ENCODE measurements around the gene ULK3. TPM values are rescaled to one million over a fixed set of nuclear protein-coding genes. Genes with fewer than 3 reads are reported as not detected.

ULK3 gene
- total RNA-seq, 1 experiment from 2014 or later: 38.9 TPM

DNA sequence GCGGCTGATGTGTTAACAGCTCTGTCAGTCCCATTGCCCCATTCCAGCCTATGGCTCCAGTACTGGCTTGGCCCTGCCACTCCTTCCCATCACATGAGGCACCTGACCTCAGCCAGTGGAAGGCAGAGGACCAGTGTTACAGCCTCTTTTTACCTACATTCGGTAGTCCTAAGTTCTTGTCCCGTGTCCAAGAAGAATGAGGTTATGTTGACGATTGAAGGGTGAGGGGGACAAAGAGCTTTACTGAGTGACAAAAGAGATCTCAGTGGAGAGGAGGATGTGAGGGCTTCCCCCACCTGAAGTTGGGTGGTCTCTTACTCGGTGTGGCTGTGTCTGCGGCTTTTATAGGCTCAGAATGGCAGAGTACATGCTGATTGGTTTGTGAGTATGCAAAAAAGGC, 39.6 kb upstream of the ULK3 start:
- ATAC-seq: no peak
- ChIA-PET CTCF (interaction anchor here (4.2 kb wide), 1 partner anchor 19 kb away, joined by 27 read pairs; no protein-coding TSS in a partner anchor), POLR2A (no interaction called here)
- no peak for TF ChIP-seq ATF1 (CRISPR knock-in tag; IDR thresholded peaks at IDR 0.05)
- TF ChIP-seq, protein P1, sequence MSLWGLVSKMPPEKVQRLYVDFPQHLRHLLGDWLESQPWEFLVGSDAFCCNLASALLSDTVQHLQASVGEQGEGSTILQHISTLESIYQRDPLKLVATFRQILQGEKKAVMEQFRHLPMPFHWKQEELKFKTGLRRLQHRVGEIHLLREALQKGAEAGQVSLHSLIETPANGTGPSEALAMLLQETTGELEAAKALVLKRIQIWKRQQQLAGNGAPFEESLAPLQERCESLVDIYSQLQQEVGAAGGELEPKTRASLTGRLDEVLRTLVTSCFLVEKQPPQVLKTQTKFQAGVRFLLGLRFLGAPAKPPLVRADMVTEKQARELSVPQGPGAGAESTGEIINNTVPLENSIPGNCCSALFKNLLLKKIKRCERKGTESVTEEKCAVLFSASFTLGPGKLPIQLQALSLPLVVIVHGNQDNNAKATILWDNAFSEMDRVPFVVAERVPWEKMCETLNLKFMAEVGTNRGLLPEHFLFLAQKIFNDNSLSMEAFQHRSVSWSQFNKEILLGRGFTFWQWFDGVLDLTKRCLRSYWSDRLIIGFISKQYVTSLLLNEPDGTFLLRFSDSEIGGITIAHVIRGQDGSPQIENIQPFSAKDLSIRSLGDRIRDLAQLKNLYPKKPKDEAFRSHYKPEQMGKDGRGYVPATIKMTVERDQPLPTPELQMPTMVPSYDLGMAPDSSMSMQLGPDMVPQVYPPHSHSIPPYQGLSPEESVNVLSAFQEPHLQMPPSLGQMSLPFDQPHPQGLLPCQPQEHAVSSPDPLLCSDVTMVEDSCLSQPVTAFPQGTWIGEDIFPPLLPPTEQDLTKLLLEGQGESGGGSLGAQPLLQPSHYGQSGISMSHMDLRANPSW (CRISPR knock-in tag; conservative IDR thresholded peaks at IDR 0.05; ENCODE audit: low read depth): no peak
- no peak for TF ChIP-seq NFYB (CRISPR knock-in tag; conservative IDR thresholded peaks at IDR 0.05; ENCODE audit: low read depth)
- TF ChIP-seq ZNF396 (CRISPR knock-in tag; IDR thresholded peaks at IDR 0.05; ENCODE audit: borderline replicate concordance): no peak
- no peak for TF ChIP-seq GABPB1 (CRISPR knock-in tag; IDR thresholded peaks at IDR 0.05)
- TF ChIP-seq, protein P2, sequence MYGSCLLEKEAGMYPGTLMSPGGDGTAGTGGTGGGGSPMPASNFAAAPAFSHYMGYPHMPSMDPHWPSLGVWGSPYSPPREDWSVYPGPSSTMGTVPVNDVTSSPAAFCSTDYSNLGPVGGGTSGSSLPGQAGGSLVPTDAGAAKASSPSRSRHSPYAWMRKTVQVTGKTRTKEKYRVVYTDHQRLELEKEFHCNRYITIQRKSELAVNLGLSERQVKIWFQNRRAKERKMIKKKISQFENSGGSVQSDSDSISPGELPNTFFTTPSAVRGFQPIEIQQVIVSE (CRISPR knock-in tag; IDR thresholded peaks at IDR 0.05; ENCODE audit: borderline replicate concordance): no peak
- TF ChIP-seq CREB1 (CRISPR knock-in tag; IDR thresholded peaks at IDR 0.05): no peak
- TF ChIP-seq ZBTB21 (CRISPR knock-in tag; IDR thresholded peaks at IDR 0.05; ENCODE audit: borderline replicate concordance): no peak
- no peak for TF ChIP-seq ESRRA (CRISPR knock-in tag; IDR thresholded peaks at IDR 0.05; ENCODE audit: borderline replicate concordance)
- TF ChIP-seq ZNF138 (CRISPR knock-in tag; conservative IDR thresholded peaks at IDR 0.05): no peak
- peaks cover 5% of the 10 kb centered on the region; the same call in 1 of the 2 replicates for H3K36me3 Mint-ChIP-seq
- H3K4me3 Mint-ChIP-seq: no peak overlapping the region
- peaks cover 6% of the 10 kb centered on the region for H3K9me3 Mint-ChIP-seq
- 0 out of 2 replicates have a peak, but pooled peaks cover 3% of the 10 kb centered on the region for H3K4me1 Mint-ChIP-seq
- peaks cover 8% of the 10 kb centered on the region for H3K27me3 Mint-ChIP-seq (ENCODE audit: low read depth)
- no peak overlapping the region for H3K27ac Mint-ChIP-seq
- no peak for DNase-seq (ENCODE audit: low spot score)

DNA sequence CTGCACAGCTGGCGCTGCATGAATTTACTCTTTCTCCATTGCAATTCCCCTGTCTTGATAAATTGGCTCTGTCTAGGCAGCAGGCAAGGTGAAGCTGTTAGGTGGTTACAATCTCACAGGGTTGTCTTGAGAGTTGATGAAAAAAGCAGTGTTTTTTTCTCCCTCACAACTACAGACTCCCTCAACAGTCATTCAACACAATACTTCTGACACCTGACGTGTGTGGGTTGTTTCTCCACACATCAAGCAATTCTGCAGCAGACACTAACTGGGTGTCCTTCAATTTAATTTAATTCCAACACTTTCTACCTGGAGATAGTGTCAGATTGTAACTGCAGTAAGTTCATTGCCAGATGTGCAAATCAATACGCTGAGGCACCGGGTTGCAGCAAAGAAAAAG, 35.3 kb upstream of the ULK3 start:
- no peak for DNase-seq (ENCODE audit: low spot score)
- no peak for ATAC-seq
- Mint-ChIP-seq H3K36me3 (peaks cover 5% of the 10 kb centered on the region; the same call in 1 of the 2 replicates), H3K27me3 (ENCODE audit: low read depth) (peaks cover 7% of the 10 kb centered on the region), H3K9me3 (peaks cover 6% of the 10 kb centered on the region), H3K4me3 (no peak overlapping the region), H3K27ac (no peak overlapping the region), H3K4me1 (no peaks in the 10 kb centered on the region)
- ChIA-PET POLR2A (interaction anchor here (0.7 kb wide), 1 partner anchor 79 kb away, joined by 6 read pairs; no protein-coding TSS in a partner anchor), CTCF (interaction anchor here (0.7 to 1.9 kb wide), 2 partner anchors 14 to 23 kb away, joined by 3 to 11 read pairs; no protein-coding TSS in a partner anchor)
- TF ChIP-seq, protein P3, sequence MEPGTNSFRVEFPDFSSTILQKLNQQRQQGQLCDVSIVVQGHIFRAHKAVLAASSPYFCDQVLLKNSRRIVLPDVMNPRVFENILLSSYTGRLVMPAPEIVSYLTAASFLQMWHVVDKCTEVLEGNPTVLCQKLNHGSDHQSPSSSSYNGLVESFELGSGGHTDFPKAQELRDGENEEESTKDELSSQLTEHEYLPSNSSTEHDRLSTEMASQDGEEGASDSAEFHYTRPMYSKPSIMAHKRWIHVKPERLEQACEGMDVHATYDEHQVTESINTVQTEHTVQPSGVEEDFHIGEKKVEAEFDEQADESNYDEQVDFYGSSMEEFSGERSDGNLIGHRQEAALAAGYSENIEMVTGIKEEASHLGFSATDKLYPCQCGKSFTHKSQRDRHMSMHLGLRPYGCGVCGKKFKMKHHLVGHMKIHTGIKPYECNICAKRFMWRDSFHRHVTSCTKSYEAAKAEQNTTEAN (CRISPR knock-in tag; IDR thresholded peaks at IDR 0.05): no peak
- TF ChIP-seq FOXP1 (CRISPR knock-in tag; IDR thresholded peaks at IDR 0.05; ENCODE audit: borderline replicate concordance): no peak
- TF ChIP-seq, protein P4, sequence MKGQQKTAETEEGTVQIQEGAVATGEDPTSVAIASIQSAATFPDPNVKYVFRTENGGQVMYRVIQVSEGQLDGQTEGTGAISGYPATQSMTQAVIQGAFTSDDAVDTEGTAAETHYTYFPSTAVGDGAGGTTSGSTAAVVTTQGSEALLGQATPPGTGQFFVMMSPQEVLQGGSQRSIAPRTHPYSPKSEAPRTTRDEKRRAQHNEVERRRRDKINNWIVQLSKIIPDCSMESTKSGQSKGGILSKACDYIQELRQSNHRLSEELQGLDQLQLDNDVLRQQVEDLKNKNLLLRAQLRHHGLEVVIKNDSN (CRISPR knock-in tag; IDR thresholded peaks at IDR 0.05): no peak
- TF ChIP-seq, protein P5, sequence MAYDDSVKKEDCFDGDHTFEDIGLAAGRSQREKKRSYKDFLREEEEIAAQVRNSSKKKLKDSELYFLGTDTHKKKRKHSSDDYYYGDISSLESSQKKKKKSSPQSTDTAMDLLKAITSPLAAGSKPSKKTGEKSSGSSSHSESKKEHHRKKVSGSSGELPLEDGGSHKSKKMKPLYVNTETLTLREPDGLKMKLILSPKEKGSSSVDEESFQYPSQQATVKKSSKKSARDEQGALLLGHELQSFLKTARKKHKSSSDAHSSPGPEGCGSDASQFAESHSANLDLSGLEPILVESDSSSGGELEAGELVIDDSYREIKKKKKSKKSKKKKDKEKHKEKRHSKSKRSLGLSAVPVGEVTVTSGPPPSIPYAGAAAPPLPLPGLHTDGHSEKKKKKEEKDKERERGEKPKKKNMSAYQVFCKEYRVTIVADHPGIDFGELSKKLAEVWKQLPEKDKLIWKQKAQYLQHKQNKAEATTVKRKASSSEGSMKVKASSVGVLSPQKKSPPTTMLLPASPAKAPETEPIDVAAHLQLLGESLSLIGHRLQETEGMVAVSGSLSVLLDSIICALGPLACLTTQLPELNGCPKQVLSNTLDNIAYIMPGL (CRISPR knock-in tag; IDR thresholded peaks at IDR 0.05): no peak
- TF ChIP-seq, protein P6, sequence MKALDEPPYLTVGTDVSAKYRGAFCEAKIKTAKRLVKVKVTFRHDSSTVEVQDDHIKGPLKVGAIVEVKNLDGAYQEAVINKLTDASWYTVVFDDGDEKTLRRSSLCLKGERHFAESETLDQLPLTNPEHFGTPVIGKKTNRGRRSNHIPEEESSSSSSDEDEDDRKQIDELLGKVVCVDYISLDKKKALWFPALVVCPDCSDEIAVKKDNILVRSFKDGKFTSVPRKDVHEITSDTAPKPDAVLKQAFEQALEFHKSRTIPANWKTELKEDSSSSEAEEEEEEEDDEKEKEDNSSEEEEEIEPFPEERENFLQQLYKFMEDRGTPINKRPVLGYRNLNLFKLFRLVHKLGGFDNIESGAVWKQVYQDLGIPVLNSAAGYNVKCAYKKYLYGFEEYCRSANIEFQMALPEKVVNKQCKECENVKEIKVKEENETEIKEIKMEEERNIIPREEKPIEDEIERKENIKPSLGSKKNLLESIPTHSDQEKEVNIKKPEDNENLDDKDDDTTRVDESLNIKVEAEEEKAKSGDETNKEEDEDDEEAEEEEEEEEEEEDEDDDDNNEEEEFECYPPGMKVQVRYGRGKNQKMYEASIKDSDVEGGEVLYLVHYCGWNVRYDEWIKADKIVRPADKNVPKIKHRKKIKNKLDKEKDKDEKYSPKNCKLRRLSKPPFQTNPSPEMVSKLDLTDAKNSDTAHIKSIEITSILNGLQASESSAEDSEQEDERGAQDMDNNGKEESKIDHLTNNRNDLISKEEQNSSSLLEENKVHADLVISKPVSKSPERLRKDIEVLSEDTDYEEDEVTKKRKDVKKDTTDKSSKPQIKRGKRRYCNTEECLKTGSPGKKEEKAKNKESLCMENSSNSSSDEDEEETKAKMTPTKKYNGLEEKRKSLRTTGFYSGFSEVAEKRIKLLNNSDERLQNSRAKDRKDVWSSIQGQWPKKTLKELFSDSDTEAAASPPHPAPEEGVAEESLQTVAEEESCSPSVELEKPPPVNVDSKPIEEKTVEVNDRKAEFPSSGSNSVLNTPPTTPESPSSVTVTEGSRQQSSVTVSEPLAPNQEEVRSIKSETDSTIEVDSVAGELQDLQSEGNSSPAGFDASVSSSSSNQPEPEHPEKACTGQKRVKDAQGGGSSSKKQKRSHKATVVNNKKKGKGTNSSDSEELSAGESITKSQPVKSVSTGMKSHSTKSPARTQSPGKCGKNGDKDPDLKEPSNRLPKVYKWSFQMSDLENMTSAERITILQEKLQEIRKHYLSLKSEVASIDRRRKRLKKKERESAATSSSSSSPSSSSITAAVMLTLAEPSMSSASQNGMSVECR (CRISPR knock-in tag; IDR thresholded peaks at IDR 0.05; ENCODE audit: borderline replicate concordance): no peak
- TF ChIP-seq, protein P2 (CRISPR knock-in tag; IDR thresholded peaks at IDR 0.05; ENCODE audit: borderline replicate concordance): no peak
- no peak for TF ChIP-seq SP1 (CRISPR knock-in tag; conservative IDR thresholded peaks at IDR 0.05)
- no peak for TF ChIP-seq NR3C1 (CRISPR knock-in tag; conservative IDR thresholded peaks at IDR 0.05; ENCODE audit: low read depth)

Data from WTC11 (cell line).